GM12878 (cell line): ENCODE measurements around the gene DUSP22. TPM values are rescaled to one million over a fixed set of nuclear protein-coding genes. Genes with fewer than 3 reads are reported as not detected.

Experiments
- ATAC-seq: fragments of 200-7000 bp; cut with Tn5 transposase; 3 replicates; pipeline ENCODE4 v1.9.1; 2020; ENCODE audit warnings: mild to moderate bottlenecking, moderate library complexity
- BruUV-seq: library from RNA; stranded (reverse); fragments of 400-500 nt; replicated peaks from 2 replicates; lab custom pipeline; 2021; lab: Mats Ljungman, UMichigan
- CTCF ChIA-PET: fragments of 300-600 bp; sonication (Branson Sonifier 250); formaldehyde crosslinking; extraction: SDS; loops from one replicate; lab custom pipeline; 2021; ENCODE audit warnings: inconsistent platforms; lab: Yijun Ruan, JAX
- POLR2A ChIA-PET: fragments of 350-600 bp; formaldehyde crosslinking; extraction: SDS; loops from one replicate; lab custom pipeline; 2021; ENCODE audit warnings: inconsistent platforms; lab: Charles Lee
- RAD21 ChIA-PET: fragments of 300-600 bp; sonication (Branson Sonifier 250); formaldehyde crosslinking; loops from one replicate; lab custom pipeline; 2023; ENCODE audit warnings: antibody characterized with exemption; ENCODE audit not compliant: unreplicated experiment; lab: Charles Lee
- SMC1A ChIA-PET: fragments of 300-600 bp; sonication (Branson Sonifier 250); formaldehyde crosslinking; loops from one replicate; lab custom pipeline; 2023; ENCODE audit not compliant: unreplicated experiment, uncharacterized antibody; lab: Charles Lee
- DNase-seq: peaks from one replicate; pipeline ENCODE4 v3.0.0-alpha.2; 2011; ENCODE audit warnings: low read depth, low spot score
- FAIRE-seq: peaks from 3 replicates; lab custom pipeline; 2011; peaks lifted over from hg19 to GRCh38; lab: Jason Lieb, UNC
- H2AFZ ChIP-seq: 2 replicates; pipeline ENCODE4 v1.6.0; 2011; ENCODE audit warnings: low read depth, low read length, control low read depth; ENCODE audit not compliant: control insufficient read depth
- H3K27ac ChIP-seq: 2 replicates; pipeline ENCODE4 v1.5.1; 2011; ENCODE audit warnings: control low read depth; ENCODE audit not compliant: control insufficient read depth, insufficient read depth
- H3K27me3 ChIP-seq, 2 experiments: replicated peaks in 1 of 2; 2 replicates each; pipeline versions ENCODE4 v1.6.0 to v1.6.1; 2011; ENCODE audit warnings: low read length in 1 of 2; ENCODE audit not compliant: control insufficient read depth in 2 of 2, insufficient read depth in 2 of 2
- H3K36me3 ChIP-seq, 2 experiments: 2 replicates each; pipeline ENCODE4 v1.5.1; 2011; ENCODE audit warnings: low read length in 1 of 2; ENCODE audit not compliant: control insufficient read depth in 2 of 2, insufficient read depth in 2 of 2
- H3K4me1 ChIP-seq: 2 replicates; pipeline ENCODE4 v1.6.1; 2011; ENCODE audit warnings: mild to moderate bottlenecking, low read length, moderate library complexity, mixed read lengths; ENCODE audit not compliant: control insufficient read depth, insufficient read depth
- H3K4me2 ChIP-seq: 2 replicates; pipeline ENCODE4 v1.6.0; 2011; ENCODE audit warnings: control low read depth; ENCODE audit not compliant: control insufficient read depth, insufficient read depth
- H3K4me3 ChIP-seq: fragments of 200-600 bp; sonication (generic); 2 replicates; pipeline ENCODE4 v1.5.1; 2016
- H3K79me2 ChIP-seq: 2 replicates; pipeline ENCODE4 v1.6.0; 2011; ENCODE audit warnings: low read length; ENCODE audit not compliant: control insufficient read depth, insufficient read depth
- H3K9ac ChIP-seq: 2 replicates; pipeline ENCODE4 v1.8.0; 2011; ENCODE audit warnings: low read length, control low read depth, mixed read lengths; ENCODE audit not compliant: control insufficient read depth, insufficient read depth
- H3K9me3 ChIP-seq: replicated peaks from 3 replicates; pipeline ENCODE4 v1.5.1; 2011; ENCODE audit warnings: mild to moderate bottlenecking, low read length; ENCODE audit not compliant: control insufficient read depth, insufficient read depth
- H4K20me1 ChIP-seq: 2 replicates; pipeline ENCODE4 v1.6.0; 2011; ENCODE audit not compliant: control insufficient read depth, insufficient read depth
- CBX3 ChIP-seq: fragments of 200-600 bp; sonication (generic); IDR thresholded peaks from 2 replicates; pipeline ENCODE4 v1.6.1; 2016; ENCODE audit warnings: low read depth, borderline replicate concordance
- CHD1 ChIP-seq: IDR thresholded peaks from 2 replicates; pipeline ENCODE4 v1.6.1; 2012; ENCODE audit warnings: low read depth, low read length, improper control_type of control experiment
- CHD2 ChIP-seq: IDR thresholded peaks from 2 replicates; pipeline ENCODE4 v1.6.1; 2011; ENCODE audit warnings: low read depth, low read length, improper control_type of control experiment, borderline replicate concordance
- EED ChIP-seq: sonication (generic); IDR thresholded peaks from 2 replicates; pipeline ENCODE4 v1.6.1; 2016; ENCODE audit warnings: antibody characterized with exemption, low read depth
- NR2C1 ChIP-seq: fragments of 450-650 bp; IDR thresholded peaks from 2 replicates; pipeline ENCODE4 v1.6.1; 2017; ENCODE audit warnings: antibody characterized with exemption, mild to moderate bottlenecking, moderate library complexity
- PBX3 ChIP-seq: IDR thresholded peaks from 2 replicates; pipeline ENCODE4 v1.6.1; 2011; ENCODE audit warnings: mild to moderate bottlenecking, low read depth, low read length, moderate library complexity; ENCODE audit not compliant: insufficient replicate concordance
- POLR2AphosphoS2 ChIP-seq: IDR thresholded peaks from 2 replicates; pipeline ENCODE4 v1.6.1; 2011; ENCODE audit warnings: low read depth, mild to moderate bottlenecking, low read length, improper control_type of control experiment, moderate library complexity
- RBBP5 ChIP-seq: fragments of 200-600 bp; sonication (generic); conservative IDR thresholded peaks from 2 replicates; pipeline ENCODE4 v1.6.1; 2016
- SKIL ChIP-seq: fragments of 450-650 bp; IDR thresholded peaks from 2 replicates; pipeline ENCODE4 v1.6.1; 2017; ENCODE audit warnings: mild to moderate bottlenecking, low read depth, inconsistent platforms; ENCODE audit not compliant: poor library complexity, severe bottlenecking
- SMC3 ChIP-seq: IDR thresholded peaks from 2 replicates; pipeline ENCODE4 v1.6.1; 2011; ENCODE audit warnings: low read length, improper control_type of control experiment, borderline replicate concordance
- SP1 ChIP-seq: IDR thresholded peaks from one replicate; pipeline ENCODE4 v1.6.1; 2011; ENCODE audit warnings: low read depth, low read length
- ZZZ3 ChIP-seq: IDR thresholded peaks from 2 replicates; pipeline ENCODE4 v1.6.1; 2011; ENCODE audit warnings: low read depth; ENCODE audit not compliant: control insufficient read depth, insufficient read length
- WGBS: methylation state at CpG from one replicate; pipeline ENCODE4 v1.1.6; 2016; ENCODE audit warnings: low lambda C conversion rate; ENCODE audit not compliant: insufficient replicate concordance, insufficient coverage; ENCODE audit errors: missing lambda C conversion rate; 5-methylcytosine and 5-hydroxymethylcytosine counted together
- in situ Hi-C: fragments of 300-500 bp; cut with MboI; formaldehyde crosslinking; loops from 9 replicates; pipeline ENCODE4 v1.14.3; 2018; ENCODE audit warnings: mixed read lengths
- intact Hi-C: fragments of 100-400 bp; cut with micrococcal nuclease; formaldehyde crosslinking; loops from one replicate; pipeline ENCODE4 v1.14.2; 2022; ENCODE audit not compliant: unreplicated experiment
- polyA plus RNA-seq, 11 experiments: library from polyadenylated mRNA; depleted of rRNA in 4 of 11; unstranded in 6 of 11; stranded (reverse) in 5 of 11; fragments of >200 nt; fragmentation: Nextera tagmentation in 4 of 11; fragmentation: Illumina TruSeq in 1 of 11; extraction: Ambion mirVana in 4 of 11; extraction: Trizol in 1 of 11; gene quantifications; 1 replicate in 1 of 11; 2 replicates in 10 of 11; pipeline versions ENCODE4 v1.2.1 to v1.2.3, GENCODE V29; 2011 to 2016; ENCODE audit warnings: inconsistent platforms in 2 of 11, missing spikeins in 2 of 11, low read depth in 1 of 11
- total RNA-seq, 4 experiments: library from RNA; depleted of rRNA in 3 of 4; stranded (reverse); fragments of >200 nt in 3 of 4; fragmentation: Illumina TruSeq in 1 of 4; extraction: Trizol in 1 of 4; gene quantifications; 2 replicates each; pipeline versions ENCODE4 v1.2.1 to v1.2.3, GENCODE V29; 2013 to 2021
- TF ChIP-seq, protein P1 (sequence below): fragments of 150-350 bp; IDR thresholded peaks from 2 replicates; pipeline ENCODE4 v1.6.1; 2016; ENCODE audit warnings: low read depth, low read length
- TF ChIP-seq, protein P2 (sequence below): fragments of 450-650 bp; IDR thresholded peaks from 2 replicates; pipeline ENCODE4 v1.6.1; 2014; ENCODE audit warnings: mild to moderate bottlenecking

The DUSP22 gene
- total and polyA plus RNA-seq, 10 of the 15 experiments (the other 5 are each of a cell fraction or from before 2014, with no cell fraction given), result 78.9 to 156 (median 107) TPM

- TF ChIP-seq, protein P1, sequence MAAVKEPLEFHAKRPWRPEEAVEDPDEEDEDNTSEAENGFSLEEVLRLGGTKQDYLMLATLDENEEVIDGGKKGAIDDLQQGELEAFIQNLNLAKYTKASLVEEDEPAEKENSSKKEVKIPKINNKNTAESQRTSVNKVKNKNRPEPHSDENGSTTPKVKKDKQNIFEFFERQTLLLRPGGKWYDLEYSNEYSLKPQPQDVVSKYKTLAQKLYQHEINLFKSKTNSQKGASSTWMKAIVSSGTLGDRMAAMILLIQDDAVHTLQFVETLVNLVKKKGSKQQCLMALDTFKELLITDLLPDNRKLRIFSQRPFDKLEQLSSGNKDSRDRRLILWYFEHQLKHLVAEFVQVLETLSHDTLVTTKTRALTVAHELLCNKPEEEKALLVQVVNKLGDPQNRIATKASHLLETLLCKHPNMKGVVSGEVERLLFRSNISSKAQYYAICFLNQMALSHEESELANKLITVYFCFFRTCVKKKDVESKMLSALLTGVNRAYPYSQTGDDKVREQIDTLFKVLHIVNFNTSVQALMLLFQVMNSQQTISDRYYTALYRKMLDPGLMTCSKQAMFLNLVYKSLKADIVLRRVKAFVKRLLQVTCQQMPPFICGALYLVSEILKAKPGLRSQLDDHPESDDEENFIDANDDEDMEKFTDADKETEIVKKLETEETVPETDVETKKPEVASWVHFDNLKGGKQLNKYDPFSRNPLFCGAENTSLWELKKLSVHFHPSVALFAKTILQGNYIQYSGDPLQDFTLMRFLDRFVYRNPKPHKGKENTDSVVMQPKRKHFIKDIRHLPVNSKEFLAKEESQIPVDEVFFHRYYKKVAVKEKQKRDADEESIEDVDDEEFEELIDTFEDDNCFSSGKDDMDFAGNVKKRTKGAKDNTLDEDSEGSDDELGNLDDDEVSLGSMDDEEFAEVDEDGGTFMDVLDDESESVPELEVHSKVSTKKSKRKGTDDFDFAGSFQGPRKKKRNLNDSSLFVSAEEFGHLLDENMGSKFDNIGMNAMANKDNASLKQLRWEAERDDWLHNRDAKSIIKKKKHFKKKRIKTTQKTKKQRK, result no peak
- TF ChIP-seq NR2C1, result no peak
- peak; percentile 5; the same call in 1 of the 2 replicates for TF ChIP-seq SMC3
- TF ChIP-seq SP1, result no peak
- peak; percentile 87 for TF ChIP-seq PBX3
- no peak for TF ChIP-seq CBX3
These were observed 64.6 kb downstream of the DUSP22 start (continued) for GRCh38 chr6:356828-357251.

- Histone ChIP-seq H4K20me1 (no peaks in the 10 kb centered on the region), H2AFZ (peak overlapping the region; percentile 51; the same call in 1 of the 2 replicates), H3K79me2 (no peaks in the 10 kb centered on the region), H3K36me3 (peaks cover under 1 to 2% of the 10 kb centered on the region in 2 experiments; a peak in 3 of 4 replicates), H3K27ac (peak overlapping the region; percentile 56), H3K4me3 (no peak overlapping the region), H3K27me3 (no peaks in the 10 kb centered on the region), H3K4me2 (peak overlapping the region; percentile 61), H3K9ac (0 out of 2 replicates have a peak overlapping the region, but pooled peaks have one; percentile 7), H3K9me3 (no peaks in the 10 kb centered on the region), H3K4me1 (peaks cover 45% of the 10 kb centered on the region)
- ChIA-PET RAD21 (interaction anchor here (2.0 to 4.4 kb wide), 6 partner anchors 8 to 52 kb away, joined by 8 to 61 read pairs (median 14); partner anchors contain the start of gene IRF4), POLR2A (interaction anchor here (1.0 to 9.1 kb wide), 4 partner anchors 18 to 26 kb away, joined by 3 to 81 read pairs (median 6); no protein-coding TSS in a partner anchor), CTCF (interaction anchor here (0.6 to 2.5 kb wide), 4 partner anchors 8 to 35 kb away, joined by 3 to 12 read pairs (median 7); no protein-coding TSS in a partner anchor), SMC1A (interaction anchor here (0.6 to 8.6 kb wide), 11 partner anchors 8 to 131 kb away, joined by 3 to 104 read pairs (median 9); no protein-coding TSS in a partner anchor)
- FAIRE-seq, result no peak
- no TSS peak for BruUV-seq
- in situ Hi-C loops, result no loop called here
- DNase-seq, result no peak
- intact Hi-C loops, result no loop called here
- ATAC-seq, result no peak; the same call in 1 of the 3 replicates
- WGBS, result 66% methylated on average over 12 of the region's 12 CpGs
- TF ChIP-seq SKIL, result no peak
- TF ChIP-seq RBBP5, result no peak
- TF ChIP-seq CHD1, result no peak
- no peak for TF ChIP-seq ZZZ3
- TF ChIP-seq EED, result peak; percentile 54; the same call in 1 of the 2 replicates
- TF ChIP-seq POLR2AphosphoS2, result 0 out of 2 replicates have a peak, but pooled peaks have one; percentile 3
- TF ChIP-seq CHD2, result no peak
- TF ChIP-seq, protein P2, sequence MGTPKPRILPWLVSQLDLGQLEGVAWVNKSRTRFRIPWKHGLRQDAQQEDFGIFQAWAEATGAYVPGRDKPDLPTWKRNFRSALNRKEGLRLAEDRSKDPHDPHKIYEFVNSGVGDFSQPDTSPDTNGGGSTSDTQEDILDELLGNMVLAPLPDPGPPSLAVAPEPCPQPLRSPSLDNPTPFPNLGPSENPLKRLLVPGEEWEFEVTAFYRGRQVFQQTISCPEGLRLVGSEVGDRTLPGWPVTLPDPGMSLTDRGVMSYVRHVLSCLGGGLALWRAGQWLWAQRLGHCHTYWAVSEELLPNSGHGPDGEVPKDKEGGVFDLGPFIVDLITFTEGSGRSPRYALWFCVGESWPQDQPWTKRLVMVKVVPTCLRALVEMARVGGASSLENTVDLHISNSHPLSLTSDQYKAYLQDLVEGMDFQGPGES, result no peak
These were observed 65.0 kb downstream of the DUSP22 start for GRCh38 chr6:357261-357790.
